Activated B cell treated with CpG ODN at 0.5 μM for 24 hours (primary cell): ENCODE results near the gene CORO7. TPM values are rescaled to one million over a fixed set of nuclear protein-coding genes. Genes with fewer than 3 reads are reported as not detected.

Experiments
- ATAC-seq: fragments of 200-7000 bp; cut with Tn5 transposase; one replicate; pipeline ENCODE4 v1.10.0; 2021; ENCODE audit warnings: low read depth, mild to moderate bottlenecking, moderate library complexity
- CTCF ChIA-PET: fragments of 350-600 bp; sonication (Branson Sonifier 250); formaldehyde crosslinking; loops from one replicate; lab custom pipeline; 2021; ENCODE audit warnings: antibody characterized with exemption; lab: Charles Lee
- POLR2A ChIA-PET: fragments of 350-600 bp; sonication (Branson Sonifier 250); formaldehyde crosslinking; loops from one replicate; lab custom pipeline; 2021; ENCODE audit warnings: antibody characterized with exemption; lab: Charles Lee
- DNase-seq: peaks from one replicate; pipeline ENCODE4 v3.0.0; 2022
- H3K27ac Mint-ChIP-seq: one replicate; pipeline ENCODE4 v1.8.0; 2020; ENCODE audit warnings: mixed read lengths
- H3K27me3 Mint-ChIP-seq: one replicate; pipeline ENCODE4 v1.8.0; 2021; ENCODE audit warnings: mixed read lengths
- H3K36me3 Mint-ChIP-seq: one replicate; pipeline ENCODE4 v1.8.0; 2021; ENCODE audit warnings: low read depth, mixed read lengths
- H3K4me1 Mint-ChIP-seq: one replicate; pipeline ENCODE4 v1.8.0; 2021; ENCODE audit warnings: mixed read lengths
- H3K4me3 Mint-ChIP-seq: one replicate; pipeline ENCODE4 v1.8.0; 2020; ENCODE audit warnings: mild to moderate bottlenecking, mixed read lengths
- H3K9me3 Mint-ChIP-seq: one replicate; pipeline ENCODE4 v1.8.0; 2020; ENCODE audit warnings: mixed read lengths
- intact Hi-C: fragments of 100-400 bp; cut with micrococcal nuclease; formaldehyde crosslinking; loops from one replicate; pipeline ENCODE4 v1.15.1; 2024
- total RNA-seq: library from RNA; stranded (reverse); gene quantifications from 2 replicates; pipeline ENCODE4 v1.2.3, GENCODE V29; 2022
- TF ChIP-seq, protein P1 (sequence below): fragments of 200-600 bp; IDR thresholded peaks from one replicate; pipeline ENCODE4 v1.8.0; 2022; ENCODE audit warnings: antibody characterized with exemption, mild to moderate bottlenecking

CORO7 gene
- total RNA-seq, 1 donor from 2014 or later = 86.6 TPM

DNA sequence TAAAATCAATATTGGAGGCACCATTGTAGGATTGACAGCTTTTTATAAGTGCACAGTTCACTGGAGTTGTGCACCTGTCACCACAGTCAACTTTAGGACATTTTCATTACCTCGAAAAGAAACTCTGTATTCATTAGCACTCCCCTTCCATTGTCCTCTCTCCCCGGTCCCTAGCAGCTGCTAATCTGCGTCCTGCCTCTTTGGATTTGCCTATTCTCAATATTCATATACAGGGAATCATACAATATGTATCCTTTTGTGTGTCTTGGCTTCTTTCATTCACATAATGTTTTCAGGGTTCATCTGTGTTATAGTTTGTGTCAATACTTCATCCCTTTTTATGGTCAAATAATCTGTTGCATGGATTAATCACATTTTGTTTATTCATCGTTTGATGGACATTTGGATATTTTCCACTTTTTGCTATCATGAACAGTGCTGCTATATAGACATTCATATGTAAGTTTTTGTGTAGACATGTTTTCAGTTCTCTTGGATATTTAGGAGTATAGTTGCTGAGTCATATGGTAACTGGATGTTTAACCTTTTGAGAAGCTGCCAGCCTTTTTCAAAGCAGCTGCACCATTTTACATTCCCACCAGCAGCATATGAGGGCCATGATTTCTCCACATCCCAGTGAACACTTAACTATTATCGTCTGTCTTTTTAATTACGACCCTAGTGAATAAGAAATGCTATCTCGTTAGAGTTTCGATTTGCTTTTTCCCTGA lies 19.1 kb upstream of the CORO7 start:
- DNase-seq (no peak), ATAC-seq (no peak)
- POLR2A ChIA-PET = no interaction called here
- Mint-ChIP-seq H3K4me3 (no peak overlapping the region), H3K36me3 (peaks cover 69% of the 10 kb centered on the region), H3K9me3 (no peaks in the 10 kb centered on the region), H3K27me3 (no peaks in the 10 kb centered on the region), H3K4me1 (peaks cover 3% of the 10 kb centered on the region), H3K27ac (no peak overlapping the region)
- TF ChIP-seq, protein P1, sequence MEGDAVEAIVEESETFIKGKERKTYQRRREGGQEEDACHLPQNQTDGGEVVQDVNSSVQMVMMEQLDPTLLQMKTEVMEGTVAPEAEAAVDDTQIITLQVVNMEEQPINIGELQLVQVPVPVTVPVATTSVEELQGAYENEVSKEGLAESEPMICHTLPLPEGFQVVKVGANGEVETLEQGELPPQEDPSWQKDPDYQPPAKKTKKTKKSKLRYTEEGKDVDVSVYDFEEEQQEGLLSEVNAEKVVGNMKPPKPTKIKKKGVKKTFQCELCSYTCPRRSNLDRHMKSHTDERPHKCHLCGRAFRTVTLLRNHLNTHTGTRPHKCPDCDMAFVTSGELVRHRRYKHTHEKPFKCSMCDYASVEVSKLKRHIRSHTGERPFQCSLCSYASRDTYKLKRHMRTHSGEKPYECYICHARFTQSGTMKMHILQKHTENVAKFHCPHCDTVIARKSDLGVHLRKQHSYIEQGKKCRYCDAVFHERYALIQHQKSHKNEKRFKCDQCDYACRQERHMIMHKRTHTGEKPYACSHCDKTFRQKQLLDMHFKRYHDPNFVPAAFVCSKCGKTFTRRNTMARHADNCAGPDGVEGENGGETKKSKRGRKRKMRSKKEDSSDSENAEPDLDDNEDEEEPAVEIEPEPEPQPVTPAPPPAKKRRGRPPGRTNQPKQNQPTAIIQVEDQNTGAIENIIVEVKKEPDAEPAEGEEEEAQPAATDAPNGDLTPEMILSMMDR = no peak
- intact Hi-C loops = no loop called here
- CTCF ChIA-PET = no interaction called here

DNA sequence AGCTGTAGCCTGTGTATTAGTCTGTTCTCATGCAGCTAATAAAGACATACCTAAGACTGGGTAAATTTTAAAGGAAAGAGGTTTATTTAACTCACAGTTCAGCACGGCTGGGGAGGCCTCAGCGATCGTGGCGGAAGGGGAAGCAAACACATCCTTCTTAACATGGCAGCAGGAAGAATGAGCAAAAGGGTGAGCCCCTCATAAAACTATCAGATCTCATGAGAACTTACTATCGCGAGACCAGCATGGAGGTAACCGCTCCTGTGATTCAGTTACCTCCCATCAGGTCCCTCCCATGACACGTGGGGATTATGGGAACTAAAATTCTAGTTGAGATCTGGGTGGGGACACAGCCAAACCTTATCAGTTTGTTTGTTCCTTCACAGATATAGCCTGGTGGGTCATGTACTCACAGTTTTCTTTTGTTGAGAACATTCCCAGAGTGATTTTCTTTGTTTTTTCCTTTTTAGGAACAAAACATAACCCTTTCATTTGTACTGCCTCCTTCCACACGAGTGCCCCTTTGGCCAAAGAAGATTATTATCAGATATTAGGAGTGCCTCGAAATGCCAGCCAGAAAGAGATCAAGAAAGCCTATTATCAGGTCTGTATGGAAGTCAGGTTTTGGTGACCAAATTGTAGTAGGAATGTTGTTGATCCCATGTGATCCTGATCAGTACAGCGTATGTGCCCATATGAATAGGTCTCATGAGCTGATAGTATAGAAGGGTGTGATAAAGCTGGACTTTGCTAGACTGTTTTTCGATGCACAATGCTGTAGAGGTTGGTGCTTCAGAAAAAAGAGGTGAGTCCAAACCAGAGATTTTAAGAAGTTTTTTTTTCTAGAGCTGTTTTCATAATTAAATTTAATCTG lies 17.8 kb upstream of the CORO7 start:
- CTCF ChIA-PET = interaction anchor here (1.0 kb wide), 1 partner anchor 66 kb away, joined by 3 read pairs; no protein-coding TSS in a partner anchor
- H3K27ac Mint-ChIP-seq = no peak overlapping the region
- TF ChIP-seq, protein P1 = no peak

DNA sequence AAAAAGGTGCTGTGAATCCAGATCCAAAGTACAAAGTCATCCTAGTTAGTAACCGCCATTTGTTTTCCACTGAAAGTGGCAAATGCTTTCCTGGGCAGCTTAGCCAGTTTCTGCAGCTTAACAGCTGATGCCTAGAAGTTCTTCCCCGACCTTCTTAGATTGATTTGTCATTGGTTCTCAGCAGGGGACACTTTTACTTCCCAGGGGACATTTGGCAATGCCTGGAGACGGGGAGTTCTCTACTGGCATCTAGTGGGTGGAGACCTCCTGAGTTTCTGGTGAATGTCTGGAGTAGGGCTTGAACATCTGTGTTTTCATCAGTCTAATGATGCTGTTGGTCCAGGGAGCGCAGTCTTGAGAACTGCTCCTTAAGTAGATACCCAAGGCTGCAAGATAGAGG lies 16.8 kb upstream of the CORO7 start:
- no peak overlapping the region for H3K4me3 Mint-ChIP-seq

More for the DNA sequence above, 17.8 kb upstream of the CORO7 start:
- no peaks in the 10 kb centered on the region for H3K27me3 Mint-ChIP-seq
- H3K4me1 Mint-ChIP-seq = peaks cover 3% of the 10 kb centered on the region
- intact Hi-C loops = no loop called here
- DNase-seq (no peak), ATAC-seq (no peak)
- H3K4me3 Mint-ChIP-seq = no peak overlapping the region
- POLR2A ChIA-PET = interaction anchor here (0.7 kb wide), 1 partner anchor 146 kb away, joined by 13 read pairs; no protein-coding TSS in a partner anchor
- H3K36me3 Mint-ChIP-seq = peaks cover 67% of the 10 kb centered on the region
- H3K9me3 Mint-ChIP-seq = no peaks in the 10 kb centered on the region

DNA sequence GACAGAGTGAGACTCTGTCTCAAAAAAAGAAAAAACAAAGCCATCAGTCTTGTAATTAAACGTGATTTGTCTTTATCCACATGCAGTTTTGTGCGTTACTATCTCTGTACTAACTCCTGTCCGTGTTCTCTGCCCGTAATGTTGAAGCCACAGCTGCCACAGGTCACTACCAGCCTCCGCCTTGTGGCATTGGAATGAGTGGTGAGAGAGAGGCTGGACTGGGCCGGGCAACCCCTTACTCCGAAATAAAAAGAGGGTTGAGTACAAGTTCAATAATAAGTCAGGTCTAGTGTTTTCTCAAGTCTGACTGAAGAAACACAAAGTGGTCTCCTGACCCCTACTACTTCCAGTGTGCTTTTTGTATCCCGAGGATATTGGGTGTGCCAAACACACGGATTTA lies 14.6 kb upstream of the CORO7 start:
- ChIA-PET POLR2A (no interaction called here), CTCF (no interaction called here)
- Mint-ChIP-seq H3K4me1 (peaks cover 24% of the 10 kb centered on the region), H3K4me3 (no peak overlapping the region), H3K36me3 (peaks cover 56% of the 10 kb centered on the region), H3K9me3 (no peaks in the 10 kb centered on the region), H3K27me3 (no peaks in the 10 kb centered on the region), H3K27ac (no peak overlapping the region)
- TF ChIP-seq, protein P1 = no peak
- intact Hi-C loops = no loop called here
- ATAC-seq (no peak), DNase-seq (no peak)

More for the DNA sequence above, 16.8 kb upstream of the CORO7 start:
- Mint-ChIP-seq H3K27ac (no peak overlapping the region), H3K36me3 (peaks cover 66% of the 10 kb centered on the region), H3K27me3 (no peaks in the 10 kb centered on the region), H3K9me3 (no peaks in the 10 kb centered on the region), H3K4me1 (peaks cover 6% of the 10 kb centered on the region)
- ChIA-PET POLR2A (no interaction called here), CTCF (interaction anchor here (1.0 kb wide), 1 partner anchor 67 kb away, joined by 3 read pairs; no protein-coding TSS in a partner anchor)
- intact Hi-C loops = no loop called here
- ATAC-seq (no peak), DNase-seq (no peak)
- TF ChIP-seq, protein P1 = no peak

DNA sequence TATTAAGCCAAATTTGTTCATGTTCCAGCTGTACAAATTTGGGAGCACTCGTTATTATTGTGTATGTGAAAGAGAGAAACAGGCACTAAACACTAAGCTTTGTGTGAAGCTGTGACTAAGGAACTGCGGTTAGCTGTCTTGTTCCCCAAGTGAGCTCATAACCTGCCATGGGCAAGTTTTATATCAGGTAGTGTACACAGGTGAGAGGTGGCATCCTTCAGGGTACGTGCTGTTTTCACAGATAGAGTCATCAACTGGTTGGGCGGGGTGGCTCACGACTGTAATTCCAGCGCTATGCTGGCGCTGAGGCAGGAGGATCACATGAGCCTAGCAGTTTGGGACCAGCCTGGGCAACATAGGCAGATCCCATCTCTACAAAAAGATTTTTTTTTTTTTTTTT lies 12.1 kb upstream of the CORO7 start:
- H3K4me1 Mint-ChIP-seq = peaks cover 34% of the 10 kb centered on the region
- peaks cover 42% of the 10 kb centered on the region for H3K36me3 Mint-ChIP-seq
- no peaks in the 10 kb centered on the region for H3K9me3 Mint-ChIP-seq
- no peak for ATAC-seq
- no peak overlapping the region for H3K4me3 Mint-ChIP-seq
- TF ChIP-seq, protein P1 = no peak
- ChIA-PET POLR2A (interaction anchor here (0.6 kb wide), 1 partner anchor 188 kb away, joined by 5 read pairs; no protein-coding TSS in a partner anchor), CTCF (interaction anchor here (0.8 kb wide), 1 partner anchor 100 kb away, joined by 3 read pairs; no protein-coding TSS in a partner anchor)
- intact Hi-C loops = no loop called here
- no peaks in the 10 kb centered on the region for H3K27me3 Mint-ChIP-seq
- H3K27ac Mint-ChIP-seq = no peak overlapping the region
- no peak for DNase-seq
